Glomerular visceral epithelial cell (primary cell): ENCODE measurements around the gene TOP1.

ENCODE experiments used
- DNase-seq: peaks from one replicate; pipeline ENCODE4 v3.0.0-alpha.2; 2016; ENCODE audit errors: extremely low spot score

The TOP1 gene

DNA sequence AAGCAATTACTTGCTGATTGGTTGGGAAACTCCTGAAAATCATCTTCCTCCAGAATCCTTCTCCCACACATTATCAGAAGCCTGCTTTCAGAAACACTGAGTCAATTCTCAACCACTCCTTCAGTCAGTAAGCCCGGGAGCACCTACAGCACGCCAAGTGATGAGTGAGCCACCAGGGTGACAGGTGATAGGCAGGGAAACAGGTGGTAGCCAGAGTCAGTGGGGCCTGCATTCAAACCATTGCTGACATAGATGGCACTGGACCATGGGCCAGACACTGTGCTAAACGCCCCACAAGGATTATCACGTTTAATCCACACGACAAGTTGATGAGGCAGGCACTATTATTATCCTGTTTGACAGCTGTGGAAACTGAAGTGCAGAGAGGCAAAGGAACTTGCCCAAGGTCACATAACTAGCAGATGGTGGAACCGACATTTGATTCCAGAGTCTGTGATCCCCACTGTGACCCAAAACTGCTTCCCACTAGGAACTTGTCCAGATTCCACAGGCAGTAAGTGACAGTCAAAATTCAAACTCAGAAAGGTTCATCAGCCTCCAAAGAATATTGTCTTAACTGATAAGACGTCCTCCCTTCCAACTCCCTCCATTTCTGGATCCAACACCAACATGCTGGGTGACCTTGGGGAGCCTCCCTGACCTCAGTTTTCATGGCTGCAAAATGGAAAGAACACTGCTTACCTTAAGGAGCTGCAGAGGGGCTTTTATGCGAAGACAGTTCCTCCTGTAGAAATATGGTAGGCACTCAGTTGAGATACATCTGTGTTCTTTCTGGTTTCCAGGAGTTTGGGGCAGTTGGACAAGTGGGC is 23.9 kb upstream of the TOP1 start:
- no peak for DNase-seq

DNA sequence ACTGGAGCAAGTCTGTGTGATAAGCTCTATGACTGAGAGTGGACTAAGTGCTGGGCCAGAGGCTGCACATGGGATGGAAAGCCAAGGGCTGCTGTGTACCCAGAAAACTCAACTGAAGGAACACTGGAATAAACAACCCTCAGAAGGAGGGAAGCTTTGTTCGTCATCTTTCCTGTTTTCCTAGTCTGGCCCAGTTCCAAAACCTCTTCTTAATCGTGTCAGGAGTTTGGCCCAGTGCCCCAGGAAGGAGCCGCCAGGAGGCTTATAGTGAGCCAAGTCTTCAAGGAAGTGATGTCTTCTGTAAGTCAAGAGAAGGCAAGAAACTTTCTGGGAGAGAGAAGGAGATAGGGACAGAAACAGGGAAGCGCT is 23.3 kb upstream of the TOP1 start:
- peak; percentile 90 for DNase-seq

DNA sequence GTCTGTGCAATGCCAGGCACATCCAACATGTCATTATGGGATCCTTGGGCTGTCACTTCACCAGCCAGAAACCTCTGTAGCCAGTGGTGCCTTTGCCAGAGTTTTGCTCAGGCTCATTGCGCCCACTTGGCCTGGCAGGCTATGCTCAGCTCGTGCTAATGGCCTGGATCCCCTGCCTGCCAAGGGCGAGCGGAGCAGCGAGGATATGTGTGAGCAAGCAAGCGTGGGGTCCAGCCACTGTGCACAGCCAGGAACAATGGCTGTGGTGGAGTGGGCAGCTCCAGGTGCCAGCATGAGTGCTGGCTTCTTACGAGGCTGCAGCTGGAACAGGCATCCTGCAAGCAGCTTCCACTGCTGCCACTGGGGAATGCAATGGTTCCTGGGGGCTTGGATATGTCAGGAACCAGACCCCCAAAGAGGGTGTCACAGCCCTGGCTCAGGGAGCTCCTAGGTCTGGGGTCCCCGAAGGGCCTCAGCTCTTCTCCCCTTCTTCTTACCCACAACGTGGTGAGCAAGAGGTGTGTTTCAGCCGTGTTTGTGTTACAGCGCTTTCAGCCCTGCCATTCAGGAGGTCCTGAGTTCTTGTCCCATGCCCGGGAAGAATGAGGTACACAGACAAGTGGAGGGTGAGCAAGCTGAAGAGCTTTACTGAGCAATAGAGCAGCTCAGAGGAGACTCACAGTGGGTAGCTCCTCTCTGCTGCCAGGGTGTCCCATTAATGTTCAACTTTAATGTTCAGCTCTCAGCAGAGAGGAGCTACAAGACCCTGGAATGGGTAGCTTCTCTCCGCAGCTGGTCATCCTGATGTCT is 22.3 kb upstream of the TOP1 start:
- DNase-seq = no peak

DNA sequence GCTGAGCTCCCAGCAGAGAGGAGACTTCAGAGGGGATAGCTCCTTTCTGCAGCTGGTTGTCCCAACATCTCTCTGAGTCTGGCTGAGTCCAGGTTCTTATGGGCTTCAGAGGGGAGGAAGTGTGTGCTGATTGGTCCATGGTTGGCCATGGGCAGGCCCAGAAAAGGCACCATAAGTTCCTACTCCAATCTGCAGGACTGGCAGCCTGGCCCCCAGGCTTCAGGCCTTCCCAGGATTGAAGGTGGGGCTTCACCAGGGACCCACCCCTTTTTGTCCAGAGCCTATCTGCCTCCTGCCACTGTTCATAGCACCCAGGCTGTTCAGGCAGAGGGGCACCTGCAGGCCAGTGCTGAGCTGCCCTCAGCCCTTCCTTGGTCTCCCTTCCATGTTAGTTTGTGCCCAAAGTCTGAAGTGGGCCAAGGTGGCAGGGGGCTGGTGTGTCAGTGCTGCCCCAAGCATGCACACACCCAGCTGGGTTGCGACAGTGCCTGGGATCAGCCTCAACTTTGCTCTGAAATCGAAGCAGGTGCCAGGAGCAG is 21.6 kb upstream of the TOP1 start:
- no peak for DNase-seq

DNA sequence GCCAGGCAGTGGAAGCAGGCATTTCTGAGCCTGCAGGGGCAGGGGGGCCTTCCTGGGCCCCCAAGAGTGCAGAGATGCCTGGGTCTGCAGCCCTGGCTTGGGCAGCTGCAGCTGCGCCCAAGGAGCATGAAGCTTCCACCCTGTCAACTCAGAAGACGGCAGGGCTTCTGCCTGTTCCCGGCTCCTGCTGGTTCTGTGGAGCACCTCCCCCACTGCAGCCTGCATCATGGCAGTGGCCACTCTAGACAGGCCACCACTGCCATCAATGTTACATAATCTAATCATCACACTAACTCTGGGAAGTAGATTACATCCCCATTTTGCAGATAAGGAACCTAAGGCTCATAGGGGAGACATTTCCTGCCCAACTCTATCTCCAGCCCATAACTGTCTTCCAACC is 21.1 kb upstream of the TOP1 start:
- DNase-seq = no peak

DNA sequence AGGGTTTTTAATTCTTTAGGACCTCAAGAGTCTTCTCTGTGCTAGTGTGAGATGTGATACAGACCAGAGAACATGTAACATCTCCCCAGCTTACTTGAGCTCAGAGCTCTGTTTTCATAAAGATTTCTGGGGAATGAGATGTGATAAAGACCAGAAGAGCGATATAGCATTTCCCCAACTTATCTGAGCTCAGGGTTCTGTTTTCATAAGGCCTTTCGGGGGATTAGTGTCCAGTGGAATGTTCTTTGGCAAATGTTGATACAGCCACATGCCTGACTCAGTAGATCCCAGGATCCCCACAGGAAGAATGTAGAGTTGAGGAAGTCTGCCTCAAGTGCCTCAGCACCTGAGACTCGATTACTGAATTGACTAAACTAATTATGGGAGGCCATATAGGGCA is 18.7 kb upstream of the TOP1 start:
- DNase-seq = no peak

DNA sequence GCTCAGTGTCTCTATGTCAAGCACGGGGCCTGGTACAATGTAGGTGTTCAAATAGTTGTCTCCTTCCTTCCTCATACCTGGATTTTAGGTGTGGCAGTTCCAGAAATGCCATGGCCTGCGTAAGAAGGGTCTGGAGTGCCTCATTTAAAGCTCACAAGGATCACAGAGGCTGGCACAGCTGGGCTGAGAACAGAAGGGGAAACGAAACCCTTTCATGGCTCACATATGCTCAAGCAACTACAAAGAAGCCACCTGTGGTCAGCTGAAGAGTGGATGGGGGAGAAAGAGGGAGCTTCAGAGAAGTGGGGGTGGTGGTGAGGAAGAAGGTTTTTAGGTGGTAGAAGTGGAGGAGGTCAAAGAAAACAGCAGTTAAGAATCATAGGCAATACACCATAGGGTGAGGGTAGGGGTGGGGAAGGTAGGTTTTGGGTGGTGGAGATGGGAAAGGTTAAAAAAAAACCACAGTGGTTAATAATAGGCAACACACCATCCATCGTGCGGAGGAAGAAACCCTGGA is 17.0 kb upstream of the TOP1 start:
- DNase-seq = no peak

DNA sequence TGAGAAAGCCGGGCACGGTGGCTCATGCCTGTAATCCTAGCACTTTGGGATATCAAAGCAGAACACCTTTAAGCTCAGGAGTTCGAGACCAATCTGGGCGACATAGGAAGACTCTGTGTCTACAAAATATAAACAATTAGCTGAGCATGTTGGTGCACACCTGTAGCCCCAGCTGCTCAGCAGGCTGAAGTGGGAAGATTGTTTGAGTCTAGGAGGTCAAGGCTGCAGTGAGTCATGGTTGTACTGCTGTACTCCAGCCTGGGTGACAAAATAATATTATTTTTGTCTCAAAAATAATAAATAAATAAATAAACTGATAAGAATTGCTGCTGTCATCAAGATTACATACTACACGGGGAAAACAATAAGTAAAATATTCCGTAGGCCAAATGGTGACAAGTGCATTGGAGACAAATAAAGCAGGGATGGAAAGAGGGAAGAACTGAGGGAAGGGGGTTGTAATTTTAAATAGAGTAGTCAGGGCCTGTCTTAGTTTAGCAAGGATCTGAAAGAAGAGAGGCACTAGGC is 14.0 kb upstream of the TOP1 start:
- no peak for DNase-seq

DNA sequence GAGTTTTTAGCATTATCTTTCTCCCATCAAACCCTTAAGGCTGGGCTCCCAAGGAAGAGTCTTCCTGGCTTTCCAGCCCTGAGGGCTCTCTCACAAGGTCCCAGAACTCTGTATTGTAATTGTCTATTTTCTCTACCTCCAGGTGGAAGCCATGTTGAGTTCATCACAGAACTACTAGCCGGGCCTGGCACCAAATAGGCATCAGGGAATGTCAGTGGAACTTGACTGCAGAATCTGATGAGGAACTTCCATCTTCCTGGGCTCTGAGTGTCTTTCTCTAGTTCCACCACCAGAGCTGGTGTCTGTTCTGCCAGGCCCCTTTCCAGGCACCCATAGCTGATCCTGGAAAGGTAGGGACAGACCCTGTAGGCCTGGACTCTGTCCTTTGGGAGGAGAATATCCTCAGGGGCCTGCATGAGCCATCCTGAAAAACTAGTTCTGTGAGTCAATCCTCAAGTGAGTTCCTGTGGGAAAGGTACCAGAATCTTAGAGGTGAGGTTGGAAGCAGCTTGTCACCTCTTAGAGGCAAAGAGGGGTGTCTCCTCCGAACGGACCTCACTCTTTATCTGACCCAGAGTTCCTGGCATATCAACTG is 11.1 kb upstream of the TOP1 start:
- DNase-seq = no peak

DNA sequence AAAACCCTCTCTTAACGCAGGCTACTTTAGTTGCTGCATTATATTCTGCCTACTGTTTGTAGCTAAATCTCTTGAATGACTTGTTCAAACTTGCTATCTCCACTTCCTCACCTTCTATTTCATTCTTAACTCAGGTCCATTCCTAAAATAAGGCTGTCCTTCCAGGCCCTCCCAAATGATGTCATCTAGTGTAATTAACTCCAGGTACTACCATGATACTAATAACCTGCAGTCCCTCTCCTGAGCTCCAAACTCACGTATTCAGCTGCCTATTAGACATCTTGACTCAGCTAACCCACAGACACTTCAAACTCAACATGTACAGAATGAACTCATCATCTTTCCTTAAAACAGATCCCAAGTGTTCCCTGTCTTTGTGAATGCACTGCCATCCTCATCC is 10.5 kb upstream of the TOP1 start:
- DNase-seq = no peak

DNA sequence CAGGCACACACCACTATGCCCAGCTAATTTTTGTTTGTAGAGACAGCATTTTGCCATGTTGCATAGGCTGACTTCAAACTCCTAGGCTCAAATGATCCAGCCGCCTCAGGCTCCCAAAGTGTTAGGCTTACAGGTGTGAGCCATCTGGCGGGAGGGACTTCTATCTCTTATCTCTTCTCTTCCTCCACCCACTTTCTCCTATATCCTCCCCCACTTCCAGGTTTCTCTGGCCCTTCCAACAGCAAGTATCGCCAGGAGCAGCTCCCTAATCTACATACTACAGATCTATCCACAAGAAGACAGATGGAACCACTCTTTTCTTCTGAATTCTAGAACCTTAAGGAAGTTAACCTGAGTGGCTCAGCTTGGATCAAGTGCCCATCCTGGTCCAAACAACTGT is 5.1 kb upstream of the TOP1 start:
- no peak for DNase-seq

DNA sequence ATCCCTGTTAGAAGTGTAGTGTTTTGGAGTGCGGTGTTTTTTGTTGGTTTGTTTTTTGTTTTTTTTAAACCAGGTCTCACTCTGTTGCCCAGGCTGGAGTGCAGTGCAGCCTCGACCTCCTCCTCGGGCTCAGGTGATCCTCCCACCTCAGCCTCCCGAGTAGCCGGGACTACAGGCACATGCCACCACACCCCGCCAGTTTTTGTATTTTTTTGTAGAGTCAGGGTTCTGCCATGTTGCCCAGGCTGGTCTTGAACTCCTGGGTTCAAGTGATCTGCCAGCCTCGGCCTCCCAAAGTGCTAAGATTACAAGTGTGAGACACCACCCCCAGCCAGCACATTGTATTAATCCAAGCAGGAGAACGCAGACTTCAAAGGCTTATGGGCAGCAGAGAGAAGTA is 1.3 kb upstream of the TOP1 start:
- DNase-seq = no peak

DNA sequence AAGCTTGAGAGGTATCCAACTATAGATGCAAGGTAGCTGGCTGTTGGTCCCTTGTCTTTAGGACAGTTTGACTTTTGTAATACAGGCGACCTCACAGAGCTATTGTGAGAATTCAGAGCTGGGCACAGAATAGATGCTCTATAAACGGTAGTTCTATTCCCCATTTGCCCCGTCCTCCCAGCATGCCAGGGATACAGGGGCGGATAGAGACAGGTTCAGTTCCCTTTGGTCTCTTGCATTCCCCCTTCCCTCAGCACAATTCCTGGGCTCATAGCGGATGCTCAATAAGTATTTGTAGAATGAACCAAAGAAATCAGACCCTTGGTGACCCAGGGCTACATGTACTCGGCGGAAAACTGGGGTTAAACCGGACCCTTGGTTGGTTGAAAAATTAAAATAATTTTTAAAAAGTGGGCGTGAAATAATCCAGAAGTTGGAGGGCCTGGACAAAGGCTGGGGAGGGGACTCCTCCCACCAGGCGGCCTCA is 707 bp upstream of the TOP1 start:
- no peak for DNase-seq

DNA sequence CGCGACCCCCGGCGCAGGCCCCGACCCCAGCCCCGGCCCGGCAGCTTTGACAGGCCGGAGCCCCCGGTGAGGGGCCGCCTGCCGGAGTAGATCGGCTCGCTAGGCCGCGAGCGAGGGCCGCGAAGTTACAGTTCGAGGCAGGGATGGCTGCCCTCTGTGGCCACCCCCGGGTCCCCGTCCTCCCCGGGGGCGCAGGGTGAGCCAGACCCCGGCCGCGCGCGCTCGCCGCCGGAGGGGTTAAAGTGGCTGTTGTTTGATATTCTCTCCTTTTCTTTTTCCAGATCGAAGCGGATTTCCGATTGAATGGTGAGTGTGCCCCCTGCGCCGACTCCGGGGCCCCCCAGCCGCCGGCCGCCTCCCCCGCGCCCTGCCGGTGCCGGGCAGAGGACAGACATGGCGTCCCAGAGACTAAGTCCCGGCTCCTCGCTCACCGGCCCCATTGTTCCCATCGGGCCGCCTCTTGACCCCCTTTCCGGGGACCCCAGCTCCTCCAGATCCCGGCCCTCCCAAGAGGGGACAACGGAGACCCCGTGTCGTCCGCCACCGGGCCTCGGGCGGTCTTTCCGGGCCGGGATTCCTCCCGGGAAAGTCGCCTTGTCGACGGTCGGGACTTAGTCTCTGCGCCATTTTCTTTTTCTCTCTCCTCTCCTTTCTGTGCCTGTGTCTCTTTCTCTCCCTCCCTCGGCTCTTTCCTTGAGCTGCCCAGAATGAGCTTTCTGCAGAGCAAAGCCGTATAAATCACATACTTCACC is 704 bp downstream of the TOP1 start:
- DNase-seq = peak; percentile 41

DNA sequence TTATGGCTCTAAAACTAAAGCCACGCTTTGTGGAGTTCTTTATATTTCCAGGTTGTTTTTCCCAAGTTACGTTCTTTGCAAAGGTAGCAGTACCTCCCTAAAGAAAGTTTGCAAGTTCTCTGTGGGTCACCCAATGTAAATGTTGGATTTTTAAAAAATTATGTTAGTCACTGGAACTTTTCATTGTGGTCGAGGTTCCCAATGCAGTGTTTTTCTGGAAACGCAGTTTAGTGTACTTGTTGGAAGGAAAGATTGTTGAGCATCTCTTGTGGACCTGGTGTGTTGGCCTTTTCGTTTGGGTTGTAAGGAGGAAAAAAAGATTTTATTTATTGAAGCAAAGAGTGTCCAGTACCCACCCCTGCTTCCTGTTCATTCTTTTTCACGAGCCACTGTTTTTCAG is 1.4 kb downstream of the TOP1 start:
- no peak for DNase-seq

DNA sequence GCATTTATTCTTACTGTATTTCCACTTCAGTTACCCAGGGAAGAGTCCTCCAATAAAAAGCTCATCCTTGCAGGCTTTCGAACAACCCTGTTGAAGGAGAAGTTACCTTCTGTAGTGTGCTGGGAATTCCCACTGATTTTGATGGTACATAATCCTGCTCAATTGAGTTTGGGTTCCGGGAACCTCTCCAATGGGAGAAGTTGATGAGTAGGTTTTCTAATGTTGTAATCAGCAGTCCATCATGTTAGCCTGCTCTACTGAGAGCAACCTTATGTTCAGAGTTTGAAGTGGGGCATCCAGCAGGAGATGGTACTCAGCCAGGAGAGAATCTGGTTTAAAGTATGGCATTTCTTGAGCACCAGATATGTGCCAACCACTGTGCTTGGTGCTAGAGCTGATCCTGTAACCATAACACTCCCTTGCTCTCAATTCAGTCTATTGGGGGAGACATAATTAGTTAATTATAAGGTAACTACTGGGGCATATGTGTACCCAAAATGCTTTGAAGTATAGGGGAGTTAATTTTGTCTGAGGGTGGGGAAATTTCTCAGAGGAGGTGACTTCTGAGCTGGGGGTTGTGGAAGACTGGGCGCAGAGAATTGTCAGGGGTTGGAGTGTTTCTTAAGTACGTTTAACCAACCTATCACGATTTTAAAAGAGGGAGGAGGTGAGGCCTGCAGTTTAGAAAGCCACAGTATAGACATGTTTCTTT is 2.1 kb downstream of the TOP1 start:
- DNase-seq = peak; percentile 38

DNA sequence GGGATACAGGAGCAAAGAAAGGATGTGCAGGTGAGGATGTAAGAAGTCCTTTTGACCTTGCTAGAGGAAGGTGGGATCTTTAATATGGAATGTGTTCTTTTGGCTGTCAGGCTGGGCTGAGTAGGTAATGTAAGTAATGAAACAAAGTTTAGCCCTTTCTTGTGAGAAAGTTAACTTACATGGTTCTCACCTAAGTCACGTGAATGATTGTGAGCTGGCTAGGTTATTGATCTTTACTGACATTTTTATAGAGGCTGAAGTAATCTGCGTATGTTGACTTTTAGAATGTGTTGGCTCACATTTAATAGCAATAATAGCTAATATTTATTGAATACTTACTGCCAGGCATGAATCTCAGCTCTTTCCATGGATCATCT is 2.6 kb downstream of the TOP1 start:
- DNase-seq = no peak

DNA sequence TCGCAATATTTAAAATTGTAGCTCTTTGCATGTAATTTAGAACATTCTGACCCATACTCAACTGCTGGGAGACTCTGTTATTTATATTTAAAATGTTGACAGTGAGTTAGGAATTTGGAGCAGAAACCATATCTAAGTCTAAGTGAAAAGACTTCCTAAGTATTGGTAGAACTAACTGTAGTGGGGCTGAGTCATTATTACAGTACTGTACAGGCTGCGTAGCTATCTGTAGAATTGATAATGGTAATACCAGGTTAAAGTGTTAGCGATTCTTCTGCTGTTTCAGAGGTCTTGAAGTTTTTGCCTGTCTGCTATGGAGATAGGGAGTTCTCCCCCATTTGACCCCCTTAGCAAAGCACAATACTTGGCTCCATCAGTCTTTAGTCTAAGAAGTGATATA is 3.6 kb downstream of the TOP1 start:
- DNase-seq = no peak

DNA sequence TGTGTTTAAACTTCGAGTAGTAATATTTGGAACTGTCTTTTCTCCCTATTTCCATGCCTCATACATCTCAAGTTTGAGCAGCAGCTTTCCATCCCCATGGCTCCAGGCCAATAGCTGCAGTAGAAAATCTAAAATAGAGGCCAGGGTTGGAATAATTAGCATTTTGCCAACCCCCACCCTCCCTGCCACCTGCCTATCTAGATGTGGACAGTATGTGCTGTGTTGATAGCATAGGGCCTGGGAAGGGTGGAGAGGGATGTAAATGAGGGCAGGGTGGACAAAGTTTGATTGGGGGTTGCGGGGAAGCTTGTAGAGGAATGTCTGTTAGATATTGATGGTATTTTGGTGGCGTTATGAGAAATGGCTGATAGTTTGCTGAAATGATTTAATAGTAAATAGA is 5.6 kb downstream of the TOP1 start:
- DNase-seq = no peak

DNA sequence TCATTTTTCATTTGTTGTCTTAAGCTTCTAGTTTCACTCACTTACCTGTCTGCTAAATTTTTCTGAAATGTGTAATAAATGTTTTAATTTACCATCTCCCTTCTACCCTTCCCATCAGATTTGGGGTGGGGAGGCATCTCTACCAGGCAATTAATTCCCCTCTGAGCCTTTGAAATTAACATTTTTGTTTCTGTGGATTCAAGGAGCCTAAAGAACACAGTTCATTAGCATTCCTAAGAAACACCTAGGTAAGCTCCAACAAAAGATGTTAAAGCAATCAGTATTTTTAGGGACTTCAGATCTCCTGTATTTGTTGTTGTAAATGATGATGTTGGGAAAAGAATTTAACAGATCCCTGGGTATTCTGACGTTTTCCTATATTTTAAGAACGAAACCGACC is 6.6 kb downstream of the TOP1 start:
- DNase-seq = no peak

DNA sequence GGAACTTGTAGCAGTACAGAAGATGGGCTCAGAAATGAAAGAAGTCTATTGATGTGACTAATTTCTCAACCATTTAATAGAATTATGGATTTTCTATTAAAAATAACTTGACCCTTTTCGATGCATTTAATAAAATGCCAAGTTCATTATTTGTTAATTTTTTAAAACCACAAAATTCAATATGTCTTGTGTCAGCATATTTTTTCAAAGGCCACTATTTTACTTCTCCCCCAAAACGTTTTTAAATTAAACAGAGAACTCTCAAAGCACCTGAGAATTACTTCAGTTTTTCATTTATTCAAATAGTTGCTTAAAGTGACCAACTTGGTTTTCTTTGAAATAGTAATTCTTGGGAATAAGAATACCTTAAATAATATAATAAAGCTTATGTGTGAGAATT is 8.6 kb downstream of the TOP1 start:
- no peak for DNase-seq
